ENCODE measurements around the gene GTF2H2. TPM values are rescaled to one million over a fixed set of nuclear protein-coding genes. Genes with fewer than 3 reads are reported as not detected.
"Not testable (repeated sequence)": the region's sequence is repeated elsewhere in the genome, so short reads cannot be mapped to it uniquely, and the experiment has no call there.

GTF2H2 gene
- total and polyA plus RNA-seq, 2 of the 4 experiments (the other 2 are of a cell fraction), result 13.9 to 18.1 TPM

DNA sequence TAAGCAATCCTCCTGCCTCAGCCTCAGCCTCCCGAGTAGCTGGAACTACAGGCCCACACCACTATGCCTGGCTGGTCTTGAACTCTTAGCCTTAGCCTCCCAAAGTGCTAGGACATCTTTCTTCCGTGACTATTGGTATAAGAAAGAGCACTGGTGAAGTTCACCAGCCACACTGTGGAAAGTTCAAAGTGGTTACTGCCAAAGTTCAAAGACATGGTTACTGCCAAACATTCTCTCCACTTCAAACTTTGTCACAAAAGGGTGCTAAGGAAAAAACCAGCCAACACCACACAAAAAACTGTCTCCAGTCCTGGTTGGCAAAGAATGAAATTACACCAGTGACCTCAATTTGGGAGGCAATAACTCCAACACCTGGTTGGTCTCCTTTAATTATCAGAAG, 14.9 kb upstream of the GTF2H2 start:
- dilution Hi-C loops (cut with HindIII; ENCODE audit: low sequenced_read_pairs, unreplicated experiment); H3K36me3 ChIP-seq (ENCODE audit: control insufficient read depth, insufficient read depth, low read length); BruUV-seq (replicated peaks); CTCF ChIA-PET; H4K8ac ChIP-seq (ENCODE audit: low read depth in 2 of 2, low read length in 2 of 2); ATAC-seq (ENCODE audit: low read depth); H3K56ac ChIP-seq (ENCODE audit: extremely low read depth, insufficient read depth, low read length); H2BK5ac ChIP-seq (ENCODE audit: low read depth, low read length, poor library complexity, severe bottlenecking); H3K4me2 ChIP-seq (ENCODE audit: low read depth, low read length); H2BK120ac ChIP-seq (ENCODE audit: low read depth, low read length); H4K91ac ChIP-seq (ENCODE audit: insufficient read depth, low read depth, low read length); H3K4ac ChIP-seq (ENCODE audit: low read depth, low read length); in situ Hi-C loops (cut with MboI; ENCODE audit: low sequenced_read_pairs); H3K9ac ChIP-seq (ENCODE audit: low read depth, low read length); H2AFZ ChIP-seq (replicated peaks; ENCODE audit: low read length, poor library complexity); H3K27ac ChIP-seq (ENCODE audit: insufficient read depth, low read length); H4K20me1 ChIP-seq (ENCODE audit: insufficient read depth, low read length); H3K4me1 ChIP-seq (ENCODE audit: control insufficient read depth, insufficient read depth, low read length); intact Hi-C loops (cut with micrococcal nuclease); H3K79me1 ChIP-seq (ENCODE audit: low read depth in 1 of 2, low read length in 2 of 2); H3K4me3 ChIP-seq (ENCODE audit: insufficient read depth, low read depth, low read length); H4K5ac ChIP-seq (ENCODE audit: low read depth, low read length); H2BK15ac ChIP-seq (ENCODE audit: low read depth, low read length); DNase-seq; H3K9me3 ChIP-seq (ENCODE audit: control insufficient read depth, insufficient read depth, low read length); H2BK20ac ChIP-seq (ENCODE audit: low read depth, low read length); H2AK9ac ChIP-seq (replicated peaks; ENCODE audit: low read depth, low read length, poor library complexity); H3K14ac ChIP-seq (replicated peaks; ENCODE audit: low read depth, low read length); H3K18ac ChIP-seq (ENCODE audit: low read depth, low read length); H3K27me3 ChIP-seq (ENCODE audit: control insufficient read depth, insufficient read depth, low read length); POLR2A ChIA-PET (ENCODE audit: unreplicated experiment); H3K9me1 ChIP-seq (ENCODE audit: insufficient read depth, low read length); H2AK5ac ChIP-seq (ENCODE audit: low read depth, low read length); H3K23ac ChIP-seq (ENCODE audit: low read depth, low read length): not testable (repeated sequence)
- WGBS, 2 experiments (ENCODE audit: extremely low coverage in 2 of 2, insufficient read length in 1 of 2), result no CpG with 5 or more reads among the region's 2 CpGs

DNA sequence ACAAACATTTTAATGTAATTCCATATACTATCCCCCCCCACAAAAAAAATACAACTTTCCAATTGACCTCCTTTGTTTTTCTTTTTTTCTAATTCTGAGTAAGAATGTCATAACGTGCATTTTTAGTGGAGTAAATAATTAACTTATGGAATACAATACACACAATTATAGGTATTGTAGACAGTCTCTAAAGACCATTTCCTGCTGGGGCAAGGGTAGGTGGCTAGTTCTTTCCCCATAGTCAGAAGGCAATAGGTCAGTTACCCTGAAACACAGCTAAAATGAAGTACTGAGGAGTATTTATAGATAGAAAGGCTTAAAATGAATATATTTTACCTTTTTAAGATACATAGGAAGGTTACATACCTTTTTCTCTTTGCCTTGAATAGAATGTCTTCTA, 6.2 kb downstream of the GTF2H2 start:
- H4K8ac ChIP-seq (ENCODE audit: low read depth in 2 of 2, low read length in 2 of 2); H3K9ac ChIP-seq (ENCODE audit: low read depth, low read length); H2AK9ac ChIP-seq (replicated peaks; ENCODE audit: low read depth, low read length, poor library complexity); H3K4me1 ChIP-seq (ENCODE audit: control insufficient read depth, insufficient read depth, low read length); H4K5ac ChIP-seq (ENCODE audit: low read depth, low read length); CTCF ChIA-PET; H2BK20ac ChIP-seq (ENCODE audit: low read depth, low read length); H3K18ac ChIP-seq (ENCODE audit: low read depth, low read length); H2BK5ac ChIP-seq (ENCODE audit: low read depth, low read length, poor library complexity, severe bottlenecking); H3K79me1 ChIP-seq (ENCODE audit: low read depth in 1 of 2, low read length in 2 of 2); BruUV-seq (replicated peaks); in situ Hi-C loops (cut with MboI; ENCODE audit: low sequenced_read_pairs); H3K27ac ChIP-seq (ENCODE audit: insufficient read depth, low read length); DNase-seq; H3K9me1 ChIP-seq (ENCODE audit: insufficient read depth, low read length); H2BK15ac ChIP-seq (ENCODE audit: low read depth, low read length); POLR2A ChIA-PET (ENCODE audit: unreplicated experiment); intact Hi-C loops (cut with micrococcal nuclease); H3K36me3 ChIP-seq (ENCODE audit: control insufficient read depth, insufficient read depth, low read length); ATAC-seq (ENCODE audit: low read depth); H3K56ac ChIP-seq (ENCODE audit: extremely low read depth, insufficient read depth, low read length); H3K4me3 ChIP-seq (ENCODE audit: insufficient read depth, low read depth, low read length); H3K4ac ChIP-seq (ENCODE audit: low read depth, low read length); H4K91ac ChIP-seq (ENCODE audit: insufficient read depth, low read depth, low read length); H4K20me1 ChIP-seq (ENCODE audit: insufficient read depth, low read length); H3K23ac ChIP-seq (ENCODE audit: low read depth, low read length); H3K4me2 ChIP-seq (ENCODE audit: low read depth, low read length); H2AK5ac ChIP-seq (ENCODE audit: low read depth, low read length); dilution Hi-C loops (cut with HindIII; ENCODE audit: low sequenced_read_pairs, unreplicated experiment); H2BK120ac ChIP-seq (ENCODE audit: low read depth, low read length); H2AFZ ChIP-seq (replicated peaks; ENCODE audit: low read length, poor library complexity); H3K9me3 ChIP-seq (ENCODE audit: control insufficient read depth, insufficient read depth, low read length); H3K27me3 ChIP-seq (ENCODE audit: control insufficient read depth, insufficient read depth, low read length); H3K14ac ChIP-seq (replicated peaks; ENCODE audit: low read depth, low read length): not testable (repeated sequence)
- WGBS, 2 experiments (ENCODE audit: extremely low coverage in 2 of 2, insufficient read length in 1 of 2), result no CpG with 5 or more reads among the region's 1 CpG
